Subcutaneous abdominal adipose tissue (tissue), 5 donors: Measurements from ENCODE around the gene SLC50A1.
A peak's percentile ranks its signal among the peaks of the same experiment; 100 is the strongest.

Experiments used
- H3K27ac ChIP-seq: one replicate; pipeline ENCODE4 v1.7.0; 2013; ENCODE audit warnings: low read depth, mild to moderate bottlenecking, inconsistent platforms, low read length, moderate library complexity
- H3K27me3 ChIP-seq, 5 donors: one replicate each; pipeline ENCODE4 v1.7.0; 2013; ENCODE audit warnings: low read length in 5 of 5, inconsistent platforms in 1 of 5; ENCODE audit not compliant: control insufficient read depth in 5 of 5, insufficient read depth in 4 of 5
- H3K36me3 ChIP-seq, 5 donors: one replicate each; pipeline ENCODE4 v1.7.0; 2013; ENCODE audit warnings: low read length in 5 of 5; ENCODE audit not compliant: control insufficient read depth in 5 of 5, insufficient read depth in 5 of 5
- H3K4me1 ChIP-seq, 5 donors: one replicate each; pipeline ENCODE4 v1.7.0; 2013; ENCODE audit warnings: low read length in 5 of 5, mild to moderate bottlenecking in 3 of 5, moderate library complexity in 1 of 5; ENCODE audit not compliant: control insufficient read depth in 5 of 5, insufficient read depth in 5 of 5
- H3K4me3 ChIP-seq, 5 donors: one replicate each; pipeline ENCODE4 v1.7.0; 2013; ENCODE audit warnings: low read length in 5 of 5, low read depth in 1 of 5
- H3K9ac ChIP-seq, 5 donors: one replicate each; pipeline ENCODE4 v1.7.0; 2013; ENCODE audit warnings: low read length in 5 of 5, mild to moderate bottlenecking in 4 of 5, moderate library complexity in 3 of 5
- H3K9me3 ChIP-seq, 5 donors: one replicate each; pipeline ENCODE4 v1.7.0; 2013; ENCODE audit warnings: low read length in 5 of 5; ENCODE audit not compliant: control insufficient read depth in 5 of 5
- donor health status: healthy.
- donor health status: healthy.
- donor health status: healthy.
- donor health status: healthy.
- donor health status: healthy.

SLC50A1 gene

DNA sequence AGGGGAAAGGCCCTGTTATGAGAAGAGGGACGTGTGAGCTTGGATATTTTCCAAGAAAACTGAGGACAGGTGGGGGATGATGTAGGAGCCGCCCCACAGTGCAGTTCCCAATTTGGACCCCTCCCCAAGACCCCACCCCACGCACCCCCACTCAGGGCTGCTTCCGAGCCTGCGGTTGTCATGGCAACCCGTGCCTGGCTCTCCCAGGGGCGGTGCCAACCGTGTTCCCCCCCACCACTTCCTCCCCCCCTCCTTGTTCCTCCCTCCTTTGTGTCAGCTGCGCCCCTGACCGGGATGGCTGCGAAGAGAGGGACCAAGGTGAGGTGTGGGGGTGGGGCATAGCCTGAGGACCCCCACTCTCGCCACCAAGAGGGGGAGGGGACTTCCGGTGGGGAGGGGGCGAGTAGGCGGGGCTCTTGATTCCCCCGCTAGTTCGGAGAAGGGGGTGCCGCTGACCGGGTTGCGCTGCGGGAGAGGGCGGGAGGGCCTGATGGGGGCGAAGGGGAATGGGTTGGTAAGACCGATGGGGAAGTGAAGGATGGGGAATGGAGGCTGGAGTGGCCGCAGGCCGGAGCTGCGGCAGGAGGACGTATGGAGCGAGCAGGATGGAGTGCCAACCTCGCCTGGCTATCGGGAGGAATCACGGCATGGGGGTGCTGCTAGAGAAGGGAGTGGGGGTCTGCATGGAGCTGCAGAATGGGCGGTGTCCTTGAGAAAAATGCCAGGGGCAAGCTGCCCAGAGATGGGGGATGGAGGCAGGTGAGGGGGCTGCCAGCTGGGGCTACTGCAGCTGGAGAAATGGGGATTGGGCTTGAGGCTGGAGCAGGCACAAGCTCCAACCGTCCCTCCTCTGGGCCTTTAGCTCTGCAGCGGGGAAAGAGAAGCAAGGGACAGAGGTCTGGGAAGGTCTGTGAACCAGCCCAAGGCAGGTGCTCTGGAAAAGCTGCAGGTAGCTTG is 39.0 kb downstream of the SLC50A1 start:
- peaks cover 7 to 18% (median 15%) of the 10 kb centered on the region in 5 donors for H3K27me3 ChIP-seq
- no peak overlapping the region for H3K9ac ChIP-seq
- no peaks in the 10 kb centered on the region for H3K9me3 ChIP-seq
- peaks cover 0 to 29% (median 19%) of the 10 kb centered on the region in 5 donors for H3K4me1 ChIP-seq
- peaks cover 0 to 10% (median 5%) of the 10 kb centered on the region in 5 donors for H3K36me3 ChIP-seq
- H3K4me3 ChIP-seq: no peak overlapping the region
- H3K27ac ChIP-seq: no peak overlapping the region

- H3K36me3 ChIP-seq: peaks cover 0 to 4% (median 1%) of the 10 kb centered on the region in 5 donors
- H3K4me1 ChIP-seq: peaks cover 0 to 29% (median 19%) of the 10 kb centered on the region in 5 donors
- H3K4me3 ChIP-seq: no peak overlapping the region
- peaks cover 7 to 18% (median 15%) of the 10 kb centered on the region in 5 donors for H3K27me3 ChIP-seq
- H3K9ac ChIP-seq: no peak overlapping the region
- H3K27ac ChIP-seq: no peak overlapping the region
- H3K9me3 ChIP-seq: no peaks in the 10 kb centered on the region
Measured at GRCh38 chr1:155175281-155175926, 39.8 kb downstream of the SLC50A1 start.

DNA sequence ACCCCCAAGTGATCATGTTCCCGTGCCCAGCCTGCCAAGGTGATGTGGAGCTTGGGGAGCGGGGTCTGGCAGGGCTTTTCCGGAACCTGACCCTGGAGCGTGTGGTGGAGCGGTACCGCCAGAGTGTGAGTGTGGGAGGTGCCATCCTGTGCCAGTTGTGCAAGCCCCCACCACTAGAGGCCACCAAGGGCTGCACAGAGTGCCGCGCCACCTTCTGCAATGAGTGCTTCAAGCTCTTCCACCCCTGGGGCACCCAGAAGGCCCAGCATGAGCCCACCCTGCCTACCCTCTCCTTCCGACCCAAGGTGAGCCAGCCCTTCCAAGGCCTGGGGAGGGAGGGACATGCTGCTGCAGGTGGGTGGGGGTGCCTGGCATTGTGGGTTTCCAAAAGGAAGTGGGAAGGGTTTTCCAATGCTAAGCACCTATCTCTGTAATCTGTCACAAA is 40.3 kb downstream of the SLC50A1 start:
- peaks cover 0 to 2% (median 0%) of the 10 kb centered on the region in 5 donors for H3K36me3 ChIP-seq
- no peak overlapping the region for H3K4me3 ChIP-seq
- H3K4me1 ChIP-seq: peaks cover 0 to 29% (median 19%) of the 10 kb centered on the region in 5 donors
- no peak overlapping the region for H3K27ac ChIP-seq
- peaks cover 7 to 18% (median 15%) of the 10 kb centered on the region in 5 donors for H3K27me3 ChIP-seq
- H3K9me3 ChIP-seq: no peaks in the 10 kb centered on the region
- no peak overlapping the region for H3K9ac ChIP-seq

DNA sequence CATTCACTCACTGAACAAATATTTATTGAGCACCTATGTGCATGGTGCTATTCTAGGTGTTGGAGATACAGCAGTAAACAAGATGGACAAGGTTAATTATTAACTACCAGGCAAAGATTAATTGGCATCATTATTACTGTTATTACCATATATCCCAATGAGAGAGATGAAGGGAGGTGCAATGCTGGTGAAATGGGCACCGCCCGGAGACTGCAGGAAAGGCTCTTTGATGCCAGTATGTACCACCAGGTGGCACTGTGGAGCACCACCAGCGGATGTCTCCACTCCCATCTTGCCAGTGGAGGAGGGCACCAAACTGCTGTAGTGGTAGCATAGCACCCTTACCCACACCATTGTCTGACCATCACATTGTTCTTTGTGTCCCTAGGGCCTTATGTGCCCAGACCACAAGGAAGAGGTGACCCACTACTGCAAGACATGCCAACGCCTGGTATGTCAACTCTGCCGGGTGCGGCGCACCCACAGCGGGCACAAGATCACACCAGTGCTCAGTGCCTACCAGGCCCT is 41.0 kb downstream of the SLC50A1 start:
- H3K36me3 ChIP-seq: no peaks in the 10 kb centered on the region
- H3K9me3 ChIP-seq: no peaks in the 10 kb centered on the region
- H3K4me3 ChIP-seq: no peak overlapping the region
- peaks cover 0 to 28% (median 19%) of the 10 kb centered on the region in 5 donors for H3K4me1 ChIP-seq
- H3K9ac ChIP-seq: no peak overlapping the region
- H3K27ac ChIP-seq: no peak overlapping the region
- peaks cover 7 to 18% (median 15%) of the 10 kb centered on the region in 5 donors for H3K27me3 ChIP-seq

- Histone ChIP-seq H3K9me3 (no peaks in the 10 kb centered on the region), H3K4me1 (peaks cover 0 to 21% (median 12%) of the 10 kb centered on the region in 5 donors), H3K9ac (no peak overlapping the region), H3K27ac (no peak overlapping the region), H3K36me3 (no peaks in the 10 kb centered on the region), H3K27me3 (peaks cover 7 to 18% (median 15%) of the 10 kb centered on the region in 5 donors), H3K4me3 (no peak overlapping the region)
Measured at GRCh38 chr1:155177192-155177917, 41.7 kb downstream of the SLC50A1 start.

DNA sequence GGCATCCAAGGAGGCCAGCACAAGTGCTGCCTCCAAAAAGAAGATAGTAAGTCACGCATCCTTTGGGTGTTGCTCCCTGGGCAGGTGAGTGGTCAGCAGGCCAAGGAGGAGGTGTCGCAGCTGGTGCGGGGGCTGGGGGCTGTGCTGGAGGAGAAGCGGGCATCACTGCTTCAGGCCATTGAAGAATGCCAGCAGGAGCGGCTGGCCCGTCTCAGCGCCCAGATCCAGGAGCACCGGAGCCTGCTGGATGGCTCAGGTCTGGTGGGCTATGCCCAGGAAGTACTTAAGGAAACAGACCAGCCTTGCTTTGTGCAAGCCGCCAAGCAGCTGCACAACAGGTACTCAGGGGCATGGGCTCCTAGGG is 42.2 kb downstream of the SLC50A1 start:
- no peak overlapping the region for H3K4me3 ChIP-seq
- H3K27me3 ChIP-seq: peaks cover 7 to 18% (median 15%) of the 10 kb centered on the region in 5 donors
- no peaks in the 10 kb centered on the region for H3K9me3 ChIP-seq
- H3K27ac ChIP-seq: no peak overlapping the region
- peaks cover 0 to 17% (median 7%) of the 10 kb centered on the region in 5 donors for H3K4me1 ChIP-seq
- H3K36me3 ChIP-seq: no peaks in the 10 kb centered on the region
- no peak overlapping the region for H3K9ac ChIP-seq

DNA sequence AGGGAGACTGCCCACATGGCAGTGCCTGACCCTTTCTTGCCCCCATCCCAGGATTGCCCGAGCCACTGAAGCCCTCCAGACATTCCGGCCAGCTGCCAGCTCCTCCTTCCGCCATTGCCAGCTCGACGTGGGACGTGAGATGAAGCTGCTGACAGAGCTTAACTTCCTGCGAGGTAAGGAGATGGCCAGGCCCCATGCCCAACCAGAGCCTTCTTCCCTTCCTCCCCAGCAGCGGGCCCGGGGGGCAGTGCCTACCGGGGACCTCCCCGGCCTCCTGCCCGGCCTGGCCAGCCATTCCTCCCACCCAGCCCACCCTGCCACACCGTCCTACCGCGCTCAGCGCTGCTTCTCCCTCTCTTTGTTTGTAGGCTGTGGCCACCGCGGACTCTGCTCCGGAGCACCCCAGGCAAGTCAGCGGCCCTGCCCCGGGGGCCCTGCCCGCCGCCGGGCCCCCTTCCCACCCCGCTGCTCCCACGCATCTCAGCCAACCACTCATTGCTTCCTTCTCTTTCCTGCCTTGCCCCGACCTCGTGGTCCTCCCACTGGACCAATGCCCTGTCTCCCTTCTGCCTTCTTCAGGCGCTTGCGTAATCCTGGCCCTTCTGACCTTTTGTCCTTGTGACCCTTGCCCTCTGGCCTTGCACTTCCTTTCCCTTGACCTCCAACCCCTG is 42.9 kb downstream of the SLC50A1 start:
- Histone ChIP-seq H3K27ac (no peak overlapping the region), H3K9me3 (no peaks in the 10 kb centered on the region), H3K4me1 (peaks cover 0 to 13% (median 3%) of the 10 kb centered on the region in 5 donors), H3K9ac (peak overlapping the region in 1 of 5 donors; percentile 21), H3K4me3 (no peak overlapping the region), H3K36me3 (no peaks in the 10 kb centered on the region), H3K27me3 (peaks cover 7 to 18% (median 15%) of the 10 kb centered on the region in 5 donors)

DNA sequence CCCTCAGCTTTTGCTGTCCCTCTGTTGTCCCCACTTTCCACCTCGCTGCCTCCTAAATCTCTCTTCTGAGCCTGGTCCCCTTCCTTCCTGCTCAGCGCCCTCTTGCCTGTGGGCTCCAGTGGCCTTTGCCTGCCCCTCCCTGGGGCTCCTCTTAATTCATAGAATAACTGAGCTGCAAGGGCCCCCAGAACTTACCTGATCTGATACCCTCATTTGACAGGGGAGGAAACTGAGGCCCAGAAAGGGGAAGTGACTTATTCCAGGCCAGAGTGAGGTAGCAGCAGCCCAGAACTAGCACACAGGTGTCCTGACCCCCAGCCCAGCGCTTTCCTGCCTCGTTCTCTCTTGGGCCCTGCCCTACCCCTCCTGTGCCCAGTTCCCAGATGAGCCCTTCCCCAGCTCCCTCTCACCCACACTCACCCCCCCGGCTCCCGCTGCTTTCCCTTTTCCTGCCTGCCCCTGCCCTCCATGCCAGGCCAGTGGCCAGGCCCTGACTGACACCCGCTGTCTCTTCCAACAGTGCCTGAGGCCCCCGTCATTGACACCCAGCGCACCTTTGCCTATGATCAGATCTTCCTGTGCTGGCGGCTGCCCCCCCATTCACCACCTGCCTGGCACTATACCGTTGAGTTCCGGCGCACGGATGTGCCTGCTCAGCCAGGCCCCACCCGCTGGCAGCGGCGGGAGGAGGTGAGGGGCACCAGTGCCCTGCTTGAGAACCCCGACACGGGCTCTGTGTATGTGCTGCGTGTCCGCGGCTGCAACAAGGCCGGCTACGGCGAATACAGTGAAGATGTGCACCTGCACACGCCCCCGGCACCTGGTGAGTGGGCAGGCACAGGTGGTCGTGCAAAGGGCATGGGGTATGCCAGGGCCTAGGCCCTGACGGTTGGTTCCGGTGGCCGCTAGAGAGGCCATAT is 43.7 kb downstream of the SLC50A1 start:
- no peaks in the 10 kb centered on the region for H3K36me3 ChIP-seq
- H3K27me3 ChIP-seq: peaks cover 7 to 10% (median 9%) of the 10 kb centered on the region in 5 donors
- H3K9me3 ChIP-seq: no peaks in the 10 kb centered on the region
- H3K9ac ChIP-seq: no peak overlapping the region
- no peak overlapping the region for H3K4me3 ChIP-seq
- peaks cover 0 to 8% (median 0%) of the 10 kb centered on the region in 5 donors for H3K4me1 ChIP-seq
- H3K27ac ChIP-seq: no peak overlapping the region
